Stimulated activated CD8-positive, alpha-beta memory T cell treated with anti-CD3 and anti-CD28 coated beads, Interleukin-15, amount 100 ng/mL, for 1 hour (primary cell): ENCODE results near the gene KLF16.

Experiments
- DNase-seq: peaks from one replicate; pipeline ENCODE4 v3.0.0-alpha.2; 2020; ENCODE audit warnings: low read depth

The KLF16 gene

DNA sequence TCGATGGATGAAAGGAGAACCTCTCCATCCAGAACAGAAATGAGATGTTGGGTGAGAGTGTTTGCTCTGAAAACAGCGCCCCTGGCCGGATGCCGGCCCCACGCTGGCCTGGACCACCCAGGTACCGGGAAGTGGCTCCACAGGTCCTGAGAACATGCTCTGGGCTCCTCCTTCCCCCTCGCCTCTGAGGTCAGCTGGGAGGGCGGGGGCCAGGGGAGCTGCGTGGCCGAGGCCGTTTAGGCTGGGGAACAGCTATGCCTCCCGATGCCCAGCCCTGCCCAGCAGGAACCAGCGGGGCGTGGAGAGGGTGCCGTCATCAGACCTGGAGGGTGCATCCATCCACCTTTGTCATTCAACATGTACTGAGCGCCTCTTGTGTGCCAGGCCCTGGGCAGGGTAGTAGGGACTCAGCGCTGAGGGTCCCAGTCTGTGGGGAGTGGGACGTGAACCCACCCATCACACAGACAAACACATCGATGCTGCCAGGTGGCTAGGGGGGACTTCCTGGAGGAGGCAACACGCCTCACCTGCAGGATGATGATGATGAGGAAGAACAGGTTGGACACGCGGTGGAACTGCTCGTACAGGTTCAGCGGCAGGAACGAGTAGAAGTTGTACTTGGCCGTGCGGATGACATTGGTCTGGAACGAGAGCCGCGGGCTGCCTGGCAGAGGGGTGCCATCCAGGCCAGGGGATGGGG is 55.5 kb downstream of the KLF16 start:
- DNase-seq = no peak

DNA sequence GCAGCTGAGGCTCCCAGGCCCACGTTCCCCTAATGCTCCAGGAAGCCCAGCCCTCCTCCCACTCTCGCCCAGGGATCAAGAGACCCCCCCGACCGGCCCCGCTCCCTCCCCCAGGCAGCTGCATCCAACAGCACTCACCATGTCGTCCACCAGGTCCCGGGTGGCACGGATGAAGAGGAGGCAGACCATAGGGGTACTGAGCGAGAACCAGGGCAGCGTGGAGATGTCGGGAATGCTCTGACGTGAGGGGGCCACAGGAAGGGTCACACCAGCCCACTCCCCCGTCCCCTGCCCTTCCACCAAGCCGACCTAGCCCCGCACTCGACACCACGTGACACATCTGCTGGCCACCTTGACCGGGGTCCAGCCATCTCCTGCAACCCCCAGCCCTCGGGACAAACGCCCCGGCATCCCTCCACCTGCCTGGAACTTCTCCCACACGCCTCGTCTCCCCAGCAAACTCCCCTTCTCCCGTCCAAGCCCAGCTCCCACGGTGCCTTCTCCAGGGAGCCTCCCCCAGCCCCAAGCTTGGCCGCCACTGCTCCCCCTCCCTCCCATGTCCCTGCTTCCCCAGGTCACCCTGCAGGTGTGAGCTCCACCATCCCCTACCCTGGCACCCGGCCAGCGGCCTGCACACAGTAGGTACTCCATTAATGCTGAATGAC is 56.2 kb downstream of the KLF16 start:
- DNase-seq = no peak

DNA sequence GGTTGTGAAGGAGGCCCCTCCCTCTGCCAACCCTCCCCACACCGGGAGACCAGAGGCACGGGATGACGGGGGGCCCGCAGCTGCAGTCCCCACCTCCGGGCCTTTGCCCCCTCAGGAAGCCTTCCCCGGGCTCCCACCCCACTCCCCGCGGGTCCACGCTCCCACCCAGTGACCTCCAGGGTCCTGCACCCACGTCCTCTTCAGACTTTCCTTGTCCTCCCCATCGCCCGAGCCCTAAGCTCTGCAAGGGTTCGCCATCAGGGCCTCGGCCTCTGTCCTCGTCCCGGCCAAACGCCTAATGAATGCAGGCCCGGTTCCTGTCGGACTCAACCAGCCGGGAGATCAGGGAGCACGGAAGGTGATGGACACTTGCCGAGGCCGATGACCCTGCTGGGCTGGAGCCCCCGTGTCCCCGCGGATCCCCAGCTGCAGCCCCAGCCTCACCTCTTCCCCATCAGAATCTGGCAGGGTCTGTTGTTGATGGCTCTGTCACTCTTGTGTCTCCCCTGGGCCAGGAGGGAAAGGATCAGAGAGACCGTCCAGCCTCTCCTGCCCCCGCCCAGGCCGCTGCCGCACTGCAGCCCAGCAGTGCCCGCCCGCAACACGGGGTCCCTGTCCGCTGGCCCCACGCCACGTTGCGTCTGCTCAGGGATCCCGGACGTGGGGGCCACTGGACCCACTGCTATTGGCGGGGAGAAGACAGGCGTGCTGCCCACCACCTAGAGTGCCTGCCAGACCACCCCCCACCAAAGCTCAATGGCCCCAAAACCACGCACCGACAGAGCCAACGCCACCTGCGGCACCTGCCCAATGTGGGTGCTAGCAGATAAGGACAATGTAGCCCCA is 57.0 kb downstream of the KLF16 start:
- DNase-seq = no peak

GRCh38 chr19:1805401-1806183 is 57.8 kb downstream of the KLF16 start:
- DNase-seq = no peak

GRCh38 chr19:1804858-1805257 is 58.5 kb downstream of the KLF16 start:
- DNase-seq = no peak
